GM12872 (cell line): ENCODE measurements around the gene PSME1.

Experiments used
- TF ChIP-seq, protein P1 (sequence below): IDR thresholded peaks from 3 replicates; pipeline ENCODE4 v1.5.1; 2011; ENCODE audit warnings: low read depth, mild to moderate bottlenecking, low read length, moderate library complexity; ENCODE audit not compliant: insufficient read depth

The PSME1 gene

DNA sequence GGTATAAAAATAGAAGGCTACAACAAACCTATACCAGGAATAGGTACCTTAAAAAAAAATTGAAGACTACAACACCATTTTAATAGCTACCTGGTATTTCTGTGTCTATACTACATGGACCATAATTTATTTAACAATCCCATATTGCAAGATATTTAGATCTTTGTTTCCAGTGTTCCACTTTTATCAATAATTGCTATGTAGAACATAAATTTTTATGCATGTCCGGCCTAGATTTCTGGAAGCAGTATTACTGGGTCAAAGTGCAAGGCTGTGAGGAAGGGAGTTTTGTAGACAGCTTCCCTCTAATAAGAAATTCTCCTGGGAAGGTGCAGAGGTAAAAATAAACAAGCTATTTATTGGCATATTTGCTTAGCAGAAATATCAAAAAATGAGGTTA lies 25.5 kb upstream of the PSME1 start:
- TF ChIP-seq, protein P1, sequence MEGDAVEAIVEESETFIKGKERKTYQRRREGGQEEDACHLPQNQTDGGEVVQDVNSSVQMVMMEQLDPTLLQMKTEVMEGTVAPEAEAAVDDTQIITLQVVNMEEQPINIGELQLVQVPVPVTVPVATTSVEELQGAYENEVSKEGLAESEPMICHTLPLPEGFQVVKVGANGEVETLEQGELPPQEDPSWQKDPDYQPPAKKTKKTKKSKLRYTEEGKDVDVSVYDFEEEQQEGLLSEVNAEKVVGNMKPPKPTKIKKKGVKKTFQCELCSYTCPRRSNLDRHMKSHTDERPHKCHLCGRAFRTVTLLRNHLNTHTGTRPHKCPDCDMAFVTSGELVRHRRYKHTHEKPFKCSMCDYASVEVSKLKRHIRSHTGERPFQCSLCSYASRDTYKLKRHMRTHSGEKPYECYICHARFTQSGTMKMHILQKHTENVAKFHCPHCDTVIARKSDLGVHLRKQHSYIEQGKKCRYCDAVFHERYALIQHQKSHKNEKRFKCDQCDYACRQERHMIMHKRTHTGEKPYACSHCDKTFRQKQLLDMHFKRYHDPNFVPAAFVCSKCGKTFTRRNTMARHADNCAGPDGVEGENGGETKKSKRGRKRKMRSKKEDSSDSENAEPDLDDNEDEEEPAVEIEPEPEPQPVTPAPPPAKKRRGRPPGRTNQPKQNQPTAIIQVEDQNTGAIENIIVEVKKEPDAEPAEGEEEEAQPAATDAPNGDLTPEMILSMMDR, result no peak

GRCh38 chr14:24113379-24113800 lies 22.6 kb upstream of the PSME1 start:
- TF ChIP-seq, protein P1, result no peak

GRCh38 chr14:24113801-24114531 lies 22.0 kb upstream of the PSME1 start:
- TF ChIP-seq, protein P1, result no peak

GRCh38 chr14:24114532-24115421 lies 21.2 kb upstream of the PSME1 start, which contains the start of the genes DCAF11 and NRL:
DCAF11 (plus strand) TSS chr14:24114777; CDS start chr14:24115595, 818 bp downstream.
NRL (minus strand) TSS chr14:24114949; CDS start chr14:24082848, 32,101 bp downstream.
- TF ChIP-seq, protein P1, result no peak

DNA sequence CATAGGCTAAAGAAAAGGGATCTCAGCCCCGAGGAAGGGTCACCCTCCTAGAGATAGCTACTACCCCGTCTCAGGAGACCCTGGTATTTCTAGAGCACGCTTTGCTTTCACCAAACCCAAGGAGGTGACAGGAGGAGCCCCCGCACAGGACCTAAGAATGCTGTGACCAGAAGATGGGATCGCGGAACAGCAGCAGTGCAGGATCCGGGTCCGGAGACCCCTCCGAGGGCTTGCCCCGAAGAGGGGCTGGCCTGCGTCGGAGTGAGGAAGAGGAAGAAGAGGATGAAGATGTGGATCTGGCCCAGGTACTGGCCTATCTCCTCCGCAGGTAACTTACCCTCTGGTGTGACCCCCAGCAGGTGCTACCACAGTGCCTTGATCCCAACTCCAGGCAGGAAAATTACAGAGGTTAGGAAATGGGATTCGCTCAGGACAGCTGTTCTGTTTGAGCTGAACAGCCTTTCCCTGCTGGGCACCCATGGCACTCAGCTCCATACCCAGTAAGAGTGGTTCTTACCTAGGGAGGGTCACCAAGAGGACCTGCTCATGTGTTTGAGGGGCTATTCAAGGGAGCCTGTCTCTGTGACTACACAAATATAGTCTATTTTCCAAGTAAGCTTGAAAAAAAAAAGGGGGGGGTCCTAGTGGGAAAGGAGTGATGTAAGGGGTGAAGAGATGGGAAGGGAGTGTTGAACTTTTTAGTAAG lies 20.4 kb upstream of the PSME1 start:
- TF ChIP-seq, protein P1, result no peak

GRCh38 chr14:24116128-24116814 lies 19.7 kb upstream of the PSME1 start:
- TF ChIP-seq, protein P1, result no peak

GRCh38 chr14:24117179-24117578 lies 18.8 kb upstream of the PSME1 start:
- TF ChIP-seq, protein P1, result no peak
